ENCODE results near the gene PIK3R5. TPM values are rescaled to one million over a fixed set of nuclear protein-coding genes. Genes with fewer than 3 reads are reported as not detected.

Gene PIK3R5
- total RNA-seq, 4 donors from 2014 or later, result 17.8 to 62.1 (median 22.5) TPM

DNA sequence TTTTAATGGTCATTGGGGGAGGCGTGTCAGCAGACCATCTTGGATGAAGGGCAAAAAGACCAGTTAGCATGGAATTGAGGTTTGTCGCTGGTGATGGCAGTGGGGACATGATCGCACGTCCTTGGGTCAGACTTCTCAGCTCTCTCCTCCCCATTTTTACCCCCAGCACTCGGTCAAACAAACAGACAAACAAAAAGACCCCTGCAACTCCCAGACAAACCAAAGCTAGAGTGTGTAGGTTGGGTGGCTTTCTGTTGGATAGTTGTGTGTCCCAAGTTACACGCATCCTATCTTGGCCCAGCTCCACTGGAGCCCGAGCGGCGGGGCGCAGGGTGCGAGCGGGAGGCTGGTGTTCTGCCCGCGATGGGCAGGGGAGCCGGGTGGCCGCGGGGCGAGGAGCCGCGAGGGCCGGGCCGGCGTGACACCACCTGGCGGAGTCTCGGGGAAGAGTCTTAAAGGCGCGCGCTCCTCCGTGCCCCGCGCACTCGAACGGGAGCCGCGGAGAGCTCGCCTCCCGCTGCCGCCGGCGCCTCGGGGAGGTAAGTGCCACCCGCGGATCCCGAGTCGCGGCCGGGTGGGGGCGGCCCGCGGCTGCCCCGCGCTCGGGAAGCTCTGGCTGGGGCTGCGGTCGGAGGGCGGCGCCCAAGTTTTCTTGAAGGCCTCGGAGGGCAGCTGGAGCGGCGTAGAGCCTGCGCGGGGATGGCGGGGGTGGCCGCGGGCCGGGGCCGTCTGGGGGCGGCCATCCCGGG is 37.3 kb upstream of the PIK3R5 start:
- no peak for TF ChIP-seq EP300 (IDR thresholded peaks at IDR 0.05)
- TF ChIP-seq, protein P1, sequence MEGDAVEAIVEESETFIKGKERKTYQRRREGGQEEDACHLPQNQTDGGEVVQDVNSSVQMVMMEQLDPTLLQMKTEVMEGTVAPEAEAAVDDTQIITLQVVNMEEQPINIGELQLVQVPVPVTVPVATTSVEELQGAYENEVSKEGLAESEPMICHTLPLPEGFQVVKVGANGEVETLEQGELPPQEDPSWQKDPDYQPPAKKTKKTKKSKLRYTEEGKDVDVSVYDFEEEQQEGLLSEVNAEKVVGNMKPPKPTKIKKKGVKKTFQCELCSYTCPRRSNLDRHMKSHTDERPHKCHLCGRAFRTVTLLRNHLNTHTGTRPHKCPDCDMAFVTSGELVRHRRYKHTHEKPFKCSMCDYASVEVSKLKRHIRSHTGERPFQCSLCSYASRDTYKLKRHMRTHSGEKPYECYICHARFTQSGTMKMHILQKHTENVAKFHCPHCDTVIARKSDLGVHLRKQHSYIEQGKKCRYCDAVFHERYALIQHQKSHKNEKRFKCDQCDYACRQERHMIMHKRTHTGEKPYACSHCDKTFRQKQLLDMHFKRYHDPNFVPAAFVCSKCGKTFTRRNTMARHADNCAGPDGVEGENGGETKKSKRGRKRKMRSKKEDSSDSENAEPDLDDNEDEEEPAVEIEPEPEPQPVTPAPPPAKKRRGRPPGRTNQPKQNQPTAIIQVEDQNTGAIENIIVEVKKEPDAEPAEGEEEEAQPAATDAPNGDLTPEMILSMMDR (IDR thresholded peaks at IDR 0.05), result peak in 3 of 5 experiments; percentile 35 to 63 (median 39)
- Histone ChIP-seq H3K36me3 (no peaks in the 10 kb centered on the region), H3K9me3 (peaks cover 0 to 4% (median 0%) of the 10 kb centered on the region in 4 donors), H3K27ac (no peak overlapping the region), H3K27me3 (peaks cover 0 to 45% of the 10 kb centered on the region in 2 donors), H3K4me3 (peak overlapping the region in 3 of 4 donors; percentile 32 to 55 (median 40)), H3K4me1 (peaks cover 0 to 21% (median 6%) of the 10 kb centered on the region in 4 donors)
- 4 to 6% methylated on average over 37 to 43 of the region's 69 CpGs for WGBS, 2 donors
- no peak for DNase-seq (ENCODE audit: low spot score in 2 of 2)

- peaks cover 0 to 21% (median 6%) of the 10 kb centered on the region in 4 donors for H3K4me1 ChIP-seq
- no peaks in the 10 kb centered on the region for H3K36me3 ChIP-seq
- no peak overlapping the region for H3K4me3 ChIP-seq
- 37 to 47% methylated on average over 15 of the region's 15 CpGs for WGBS, 2 donors
- DNase-seq (ENCODE audit: low spot score in 2 of 2), result no peak
- peaks cover 0 to 42% of the 10 kb centered on the region in 2 donors for H3K27me3 ChIP-seq
- H3K9me3 ChIP-seq, result peaks cover 0 to 4% (median 0%) of the 10 kb centered on the region in 4 donors
- TF ChIP-seq, protein P1 (IDR thresholded peaks at IDR 0.05), result no peak
- TF ChIP-seq POLR2A (IDR thresholded peaks at IDR 0.05) (no peak), EP300 (IDR thresholded peaks at IDR 0.05) (no peak)
- H3K27ac ChIP-seq, result no peak overlapping the region
Measured at GRCh38 chr17:9002227-9002605, 36.7 kb upstream of the PIK3R5 start.

GRCh38 chr17:9001559-9001958 is 36.1 kb upstream of the PIK3R5 start:
- WGBS, 2 donors, result 73 to 81% methylated on average over 3 of the region's 3 CpGs

DNA sequence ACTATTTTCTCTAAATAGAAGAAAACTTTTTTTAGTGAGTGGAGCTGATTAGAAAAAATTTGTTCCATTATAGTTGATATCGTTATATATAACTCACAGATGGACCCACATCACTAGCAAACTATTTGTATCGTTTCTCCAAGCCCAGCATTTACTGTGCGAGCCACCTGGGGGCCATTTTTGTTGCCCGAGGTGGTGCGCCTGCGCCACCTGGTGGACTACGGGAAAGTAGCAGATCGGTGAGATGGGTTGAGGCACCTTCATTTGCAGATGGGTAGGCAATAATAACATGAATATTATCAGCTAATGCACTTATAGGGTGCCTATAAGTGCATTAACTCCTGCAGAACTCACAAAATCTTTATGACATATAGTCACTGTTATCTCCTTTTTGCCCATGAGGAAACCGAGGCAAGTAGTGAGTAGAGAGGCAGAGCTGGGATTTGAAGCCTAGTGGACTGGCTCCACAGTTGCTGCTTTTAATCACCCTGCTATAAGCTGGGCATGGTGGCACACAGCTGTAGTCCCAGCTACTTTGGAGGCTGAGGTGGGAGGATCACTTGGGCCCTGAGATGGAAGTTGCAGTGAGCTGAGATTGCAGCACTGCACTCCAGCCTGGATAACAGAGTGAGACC is 32.6 kb upstream of the PIK3R5 start:
- 8 to 14% methylated on average over 9 of the region's 9 CpGs for WGBS, 2 donors
- Histone ChIP-seq H3K27ac (no peak overlapping the region), H3K36me3 (no peaks in the 10 kb centered on the region), H3K9me3 (peaks cover 0 to 8% (median 1%) of the 10 kb centered on the region in 4 donors), H3K27me3 (peaks cover 0 to 6% of the 10 kb centered on the region in 2 donors), H3K4me1 (peaks cover 0 to 5% (median 2%) of the 10 kb centered on the region in 4 donors), H3K4me3 (no peak overlapping the region)
- no peak for TF ChIP-seq EP300 (IDR thresholded peaks at IDR 0.05)
- TF ChIP-seq, protein P1 (IDR thresholded peaks at IDR 0.05), result peak; percentile 59 to 81 (median 72)
- no peak for TF ChIP-seq POLR2A (IDR thresholded peaks at IDR 0.05)
- peak; percentile 44 to 48 for DNase-seq (ENCODE audit: low spot score in 2 of 2)

More at GRCh38 chr17:9001559-9001958, 36.1 kb upstream of the PIK3R5 start:
- DNase-seq (ENCODE audit: low spot score in 2 of 2), result no peak
- peaks cover 0 to 21% (median 6%) of the 10 kb centered on the region in 4 donors for H3K4me1 ChIP-seq
- H3K36me3 ChIP-seq, result no peaks in the 10 kb centered on the region
- TF ChIP-seq, protein P1 (IDR thresholded peaks at IDR 0.05), result no peak
- H3K27me3 ChIP-seq, result peaks cover 0 to 35% of the 10 kb centered on the region in 2 donors
- no peak overlapping the region for H3K27ac ChIP-seq
- no peak overlapping the region for H3K4me3 ChIP-seq
- H3K9me3 ChIP-seq, result peaks cover 0 to 4% (median 0%) of the 10 kb centered on the region in 4 donors

DNA sequence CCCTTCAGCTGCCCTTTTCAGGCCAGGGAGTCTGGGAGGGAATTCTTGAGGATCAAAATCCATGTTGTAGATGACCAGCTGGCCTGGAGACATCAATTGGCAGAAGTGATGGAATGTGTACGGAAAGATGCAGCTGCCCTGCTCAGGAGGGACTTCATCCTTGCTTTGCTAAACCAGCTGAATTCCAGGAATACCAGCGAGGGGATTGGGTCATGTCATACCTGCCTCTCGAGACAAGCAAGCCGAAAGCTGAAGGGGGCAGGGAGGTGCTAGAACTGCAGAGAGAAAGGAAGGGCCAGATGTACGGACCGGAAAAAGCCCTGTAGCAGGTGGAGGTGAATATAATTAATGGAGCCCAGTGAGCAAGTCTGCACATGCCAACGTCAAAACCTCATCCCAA is 30.2 kb upstream of the PIK3R5 start:
- no peak overlapping the region for H3K27ac ChIP-seq

More for the DNA sequence above, 30.2 kb upstream of the PIK3R5 start:
- 73 to 77% methylated on average over 7 of the region's 7 CpGs for WGBS, 2 donors
- Histone ChIP-seq H3K4me1 (no peaks in the 10 kb centered on the region), H3K4me3 (no peak overlapping the region), H3K9me3 (peaks cover 0 to 8% (median 1%) of the 10 kb centered on the region in 4 donors), H3K27me3 (no peaks in the 10 kb centered on the region), H3K36me3 (no peaks in the 10 kb centered on the region)
- no peak for DNase-seq (ENCODE audit: low spot score in 2 of 2)
- TF ChIP-seq EP300 (IDR thresholded peaks at IDR 0.05) (no peak), POLR2A (IDR thresholded peaks at IDR 0.05) (no peak)
- TF ChIP-seq, protein P1 (IDR thresholded peaks at IDR 0.05), result no peak

Data from tibial nerve (tissue), 4 donors.